NCI-H1930 (cell line): ENCODE measurements around the gene S100A4.
A peak's percentile ranks its signal among the peaks of the same experiment; 100 is the strongest.

ENCODE experiments used
- DNase-seq, 2 experiments: peaks; one replicate each; lab custom pipeline; 2025; lab: John Stamatoyannopoulos, UW

The S100A4 gene

DNA sequence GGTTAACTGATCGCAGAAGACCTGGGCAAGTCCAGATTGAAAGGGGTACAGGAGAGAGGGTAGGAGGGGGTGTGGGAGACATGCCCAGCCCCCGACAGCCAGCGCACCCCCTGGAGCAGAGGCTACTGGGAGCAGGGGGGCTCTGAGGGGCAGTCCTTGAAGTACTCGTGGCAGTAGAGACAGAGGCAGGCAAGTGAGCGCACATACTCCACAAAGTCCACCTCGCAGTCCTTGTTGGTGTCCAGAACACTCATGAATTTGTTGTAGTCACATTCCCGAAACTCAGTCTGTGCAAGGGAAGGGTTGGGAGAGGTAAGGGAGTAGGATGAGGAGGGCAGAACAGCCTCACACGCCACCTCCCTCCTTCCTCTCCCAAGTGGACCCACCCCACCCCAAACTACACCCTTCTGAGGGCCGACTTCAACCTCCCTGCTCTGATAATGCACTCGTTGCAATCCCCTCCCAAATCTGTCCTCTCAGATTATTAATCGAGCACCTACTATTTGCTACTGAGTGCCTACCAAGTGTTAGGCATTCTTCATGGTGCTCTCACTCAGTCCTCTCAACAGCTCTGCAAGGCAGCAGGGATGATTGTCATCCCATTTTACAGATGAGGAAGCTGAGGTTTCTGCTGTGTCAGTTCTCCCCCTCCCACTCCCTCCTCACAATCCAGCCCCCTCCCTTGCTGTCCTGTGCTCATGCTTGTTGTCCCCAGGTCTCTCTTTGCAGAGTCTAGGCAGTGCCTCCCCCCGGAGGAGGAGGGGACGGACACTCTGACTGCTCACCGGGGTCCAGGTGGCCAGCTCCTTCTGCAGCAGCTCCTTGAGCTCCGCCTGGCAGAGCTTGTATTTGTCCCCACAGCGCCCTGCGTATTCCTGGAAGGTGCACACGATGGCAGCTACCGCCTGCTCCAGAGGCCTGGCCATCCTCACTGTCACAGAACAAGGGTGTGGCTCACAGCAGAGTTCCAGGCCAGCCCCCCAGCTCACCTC lies 2.2 kb upstream of the S100A4 start:
- DNase-seq, result no peak

- no peak for DNase-seq
These were observed 1.4 kb upstream of the S100A4 start for GRCh38 chr1:153546796-153547559.

GRCh38 chr1:153546371-153546770 lies 765 bp upstream of the S100A4 start:
- DNase-seq, result no peak

GRCh38 chr1:153544453-153545066 lies 1.0 kb downstream of the S100A4 start:
- DNase-seq, result no peak

DNA sequence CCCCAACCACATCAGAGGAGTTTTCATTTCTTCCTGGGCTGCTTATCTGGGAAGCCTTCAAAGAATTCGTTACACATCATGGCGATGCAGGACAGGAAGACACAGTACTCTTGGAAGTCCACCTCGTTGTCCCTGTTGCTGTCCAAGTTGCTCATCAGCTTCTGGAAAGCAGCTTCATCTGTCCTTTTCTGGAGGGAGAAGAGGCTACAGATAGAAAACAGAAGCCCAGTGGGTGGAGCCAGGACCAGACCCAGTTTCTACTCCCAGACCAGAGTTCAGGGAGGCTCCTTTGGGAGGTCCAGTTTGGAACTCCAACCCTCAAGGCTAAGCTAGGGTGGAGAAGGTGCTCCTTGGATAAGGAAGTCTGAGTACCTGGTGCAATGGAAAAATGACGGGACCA lies 1.9 kb downstream of the S100A4 start:
- no peak for DNase-seq

DNA sequence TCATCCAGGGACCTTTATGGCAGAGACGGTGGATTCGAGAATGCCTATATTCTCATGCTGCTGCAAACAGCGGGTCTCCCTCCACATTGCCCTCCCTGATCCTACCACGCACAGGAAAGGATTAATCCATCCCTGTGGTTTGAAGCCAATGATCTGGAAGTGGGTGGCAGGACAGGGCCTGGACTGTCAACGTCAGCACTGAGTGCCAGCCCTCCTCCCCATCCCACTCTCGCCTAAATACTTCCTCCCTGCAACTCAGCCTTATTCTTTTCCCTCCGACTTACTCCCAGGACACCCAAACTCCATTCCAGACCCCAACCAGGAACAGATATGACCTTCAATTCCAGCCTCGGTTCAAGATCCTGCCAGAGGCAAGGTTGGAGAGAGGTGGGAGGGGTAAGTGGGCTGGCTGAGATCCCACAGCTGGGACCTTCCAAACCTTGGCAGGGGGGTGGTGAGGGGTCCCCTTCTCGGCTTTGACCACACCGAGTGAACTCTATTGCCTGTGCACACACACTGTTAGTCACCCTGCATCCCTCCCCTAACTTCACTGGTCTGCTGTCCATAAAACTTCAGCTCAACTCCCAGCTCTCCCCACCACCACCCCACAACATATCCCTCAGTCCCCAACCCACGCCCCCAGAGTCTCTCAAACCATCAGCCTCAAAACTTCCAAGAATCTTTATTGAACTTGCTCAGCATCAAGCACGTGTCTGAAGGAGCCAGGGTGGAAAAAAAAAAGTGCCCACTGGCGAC lies 2.5 kb downstream of the S100A4 start:
- DNase-seq, result no peak

GRCh38 chr1:153541641-153542590 lies 3.7 kb downstream of the S100A4 start:
- DNase-seq, result no peak

- DNase-seq, result no peak
These were observed 4.9 kb downstream of the S100A4 start, which contains the start of gene S100A5 for GRCh38 chr1:153540394-153541361. TSS of gene S100A5 (minus strand) at chr1:153540934. CDS start at chr1:153540191, 743 bp downstream.

DNA sequence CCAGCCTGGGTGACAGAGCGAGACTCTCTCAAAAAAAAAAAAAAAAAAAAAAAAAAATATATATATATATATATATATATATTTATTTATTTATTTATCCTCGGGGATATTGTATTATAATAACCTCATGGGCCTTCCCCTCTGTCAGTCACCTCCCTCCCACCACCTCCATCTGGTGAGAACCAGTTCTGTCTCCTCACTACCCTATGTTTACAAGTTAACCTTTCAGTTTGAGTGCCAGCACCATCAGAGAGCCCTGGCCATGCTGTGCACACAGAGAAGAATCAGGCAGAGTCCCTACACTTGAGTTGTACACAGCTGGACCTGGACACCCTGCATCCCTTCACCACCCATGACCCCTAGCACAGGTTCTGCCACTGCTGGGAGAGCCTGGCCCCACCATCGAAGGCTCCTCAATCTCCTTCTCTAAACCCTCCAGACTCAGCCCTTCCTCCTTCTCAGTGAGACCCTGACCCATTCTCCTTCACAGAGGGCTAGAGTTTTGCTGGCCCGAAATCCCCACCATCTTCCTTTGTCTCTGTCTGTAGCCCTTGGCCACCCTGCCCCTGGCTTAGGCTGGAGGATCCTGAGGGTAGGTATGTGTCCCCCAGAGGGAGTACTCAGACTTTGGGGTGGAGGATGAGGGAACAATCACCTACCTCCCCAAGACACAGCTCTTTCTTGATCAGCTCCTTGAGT lies 6.1 kb downstream of the S100A4 start:
- no peak for DNase-seq

- DNase-seq, result no peak
These were observed 7.2 kb downstream of the S100A4 start for GRCh38 chr1:153538315-153538821.

DNA sequence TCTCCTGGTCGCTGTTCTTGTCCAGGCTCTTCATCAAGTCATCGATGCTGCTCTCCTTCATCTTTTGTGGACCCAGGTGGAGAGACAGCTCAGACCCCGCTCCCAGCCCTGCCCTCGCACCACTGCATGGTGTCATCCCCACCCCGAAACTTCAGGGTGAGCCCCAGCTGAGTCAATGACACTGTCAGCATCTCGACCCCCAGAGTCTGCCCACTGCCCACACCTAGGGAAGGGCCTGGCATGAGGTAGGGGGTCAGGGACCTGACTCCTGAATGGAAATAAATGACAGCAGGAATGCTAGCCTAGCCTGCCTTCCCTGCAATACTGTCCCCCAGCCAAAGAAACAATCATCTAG lies 8.3 kb downstream of the S100A4 start:
- DNase-seq, result no peak

DNA sequence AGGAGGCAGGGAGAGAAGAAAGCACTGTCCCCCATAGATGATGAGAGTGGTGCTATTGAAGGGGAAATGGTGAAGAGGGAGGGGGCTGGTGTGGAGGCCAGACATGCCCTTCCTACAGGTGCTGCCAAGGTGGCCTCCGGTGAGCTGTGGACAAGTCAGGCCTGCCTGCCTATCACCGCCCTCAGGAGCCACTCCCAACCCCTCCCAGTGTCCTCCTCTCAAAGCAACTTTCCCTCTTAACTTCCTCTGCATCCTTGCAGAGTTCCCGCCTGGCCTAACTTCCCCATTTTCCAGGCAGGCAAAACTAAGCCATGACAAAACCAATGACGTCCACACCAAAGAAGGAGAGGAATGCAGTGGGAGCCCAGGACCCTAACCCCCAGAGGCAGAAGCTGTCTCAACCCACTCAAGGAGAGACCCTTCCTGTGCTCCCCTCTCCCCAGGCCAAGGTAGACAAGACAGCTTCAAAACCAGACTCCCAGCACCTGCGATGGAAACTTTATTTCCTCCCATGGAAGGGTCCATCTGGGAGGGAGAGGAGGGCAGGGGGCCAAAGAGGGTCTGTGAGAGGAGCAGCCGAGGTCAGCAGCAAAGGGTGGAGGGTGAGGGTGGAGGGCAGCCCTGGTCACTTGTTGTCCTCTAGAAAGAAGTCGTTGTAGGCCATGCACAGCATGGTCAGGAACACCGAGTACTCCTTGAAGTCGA lies 8.8 kb downstream of the S100A4 start:
- no peak for DNase-seq

GRCh38 chr1:153536012-153536670 lies 9.5 kb downstream of the S100A4 start:
- peak in 1 of 2 experiments; percentile 8 for DNase-seq

- DNase-seq, result no peak
These were observed 10.2 kb downstream of the S100A4 start, which contains the start of gene S100A6 for GRCh38 chr1:153535242-153536011. TSS of gene S100A6 (minus strand) at chr1:153535991. CDS start at chr1:153535339, 652 bp downstream.

DNA sequence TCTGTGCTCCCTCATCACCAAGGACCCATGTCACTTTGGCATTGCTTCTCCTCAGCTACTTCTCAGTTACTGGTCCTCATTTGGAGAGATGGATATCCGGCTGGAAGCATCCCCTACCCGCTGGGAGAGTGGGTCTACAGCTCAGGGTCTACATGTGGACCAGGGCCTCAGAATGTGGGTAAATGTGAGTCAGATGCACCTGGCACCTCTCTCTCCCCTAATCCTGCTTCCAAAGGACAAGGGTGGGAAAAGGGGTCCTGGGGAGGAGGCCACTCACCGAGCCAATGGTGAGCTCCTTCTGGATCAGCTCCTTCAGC lies 10.7 kb downstream of the S100A4 start:
- DNase-seq, result no peak

DNA sequence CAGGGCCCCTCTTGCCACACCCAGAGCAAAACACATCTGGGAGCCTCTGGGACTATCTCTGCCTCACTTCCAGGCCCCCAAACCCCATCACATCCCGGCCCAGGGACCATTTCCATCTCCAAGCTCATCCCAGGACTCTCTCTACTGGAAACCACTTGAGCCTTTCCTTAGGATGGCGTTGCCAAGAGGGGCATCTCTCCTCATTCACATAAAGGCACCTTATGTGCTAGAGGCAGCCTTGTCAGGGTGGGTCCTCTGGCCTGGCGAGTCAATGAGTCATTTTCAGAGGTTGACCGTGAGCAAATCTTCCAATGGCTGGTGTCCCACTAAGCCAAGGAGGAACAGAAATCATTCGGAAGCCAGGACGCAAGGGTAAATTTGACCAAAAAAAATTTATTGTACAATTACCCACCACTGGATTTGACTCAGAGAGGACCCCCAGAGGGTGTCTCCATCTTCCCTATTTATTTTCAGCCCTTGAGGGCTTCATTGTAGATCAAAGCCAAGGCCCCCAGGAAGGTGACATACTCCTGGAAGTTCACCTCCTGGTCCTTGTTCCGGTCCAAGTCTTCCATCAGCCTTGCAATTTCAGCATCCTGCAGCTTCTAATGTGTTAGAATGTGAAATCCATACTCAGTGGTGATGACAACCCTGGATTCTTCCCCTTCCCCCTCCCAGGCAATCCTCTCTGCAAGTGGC lies 11.2 kb downstream of the S100A4 start:
- no peak for DNase-seq
